Measurements from ENCODE around the gene PRKN.

PRKN gene

DNA sequence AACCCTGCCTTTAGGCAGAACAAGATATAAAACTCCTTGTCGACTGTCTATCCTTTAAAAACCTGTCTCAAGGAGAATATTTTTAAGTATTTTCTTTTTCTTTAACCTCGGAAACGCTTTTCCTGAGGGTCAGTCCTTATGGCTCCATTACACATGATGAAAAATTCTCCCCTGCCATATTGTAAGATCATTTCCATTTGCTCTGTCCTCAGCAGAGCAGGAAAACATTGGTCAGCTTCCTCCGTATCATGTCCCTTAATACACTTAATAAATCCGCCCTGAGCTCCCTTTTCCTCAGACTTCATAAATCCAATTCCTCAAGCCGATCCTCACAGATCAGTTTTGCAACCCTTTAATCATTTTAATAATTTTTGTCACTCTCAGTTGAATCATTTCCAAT is 1219.2 kb downstream of the PRKN start:
- TF ChIP-seq, protein P1, sequence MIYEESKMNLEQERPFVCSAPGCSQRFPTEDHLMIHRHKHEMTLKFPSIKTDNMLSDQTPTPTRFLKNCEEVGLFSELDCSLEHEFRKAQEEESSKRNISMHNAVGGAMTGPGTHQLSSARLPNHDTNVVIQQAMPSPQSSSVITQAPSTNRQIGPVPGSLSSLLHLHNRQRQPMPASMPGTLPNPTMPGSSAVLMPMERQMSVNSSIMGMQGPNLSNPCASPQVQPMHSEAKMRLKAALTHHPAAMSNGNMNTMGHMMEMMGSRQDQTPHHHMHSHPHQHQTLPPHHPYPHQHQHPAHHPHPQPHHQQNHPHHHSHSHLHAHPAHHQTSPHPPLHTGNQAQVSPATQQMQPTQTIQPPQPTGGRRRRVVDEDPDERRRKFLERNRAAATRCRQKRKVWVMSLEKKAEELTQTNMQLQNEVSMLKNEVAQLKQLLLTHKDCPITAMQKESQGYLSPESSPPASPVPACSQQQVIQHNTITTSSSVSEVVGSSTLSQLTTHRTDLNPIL (CRISPR knock-in tag; IDR thresholded peaks at IDR 0.05; ENCODE audit: low read depth): no peak
- TF ChIP-seq, protein P2, sequence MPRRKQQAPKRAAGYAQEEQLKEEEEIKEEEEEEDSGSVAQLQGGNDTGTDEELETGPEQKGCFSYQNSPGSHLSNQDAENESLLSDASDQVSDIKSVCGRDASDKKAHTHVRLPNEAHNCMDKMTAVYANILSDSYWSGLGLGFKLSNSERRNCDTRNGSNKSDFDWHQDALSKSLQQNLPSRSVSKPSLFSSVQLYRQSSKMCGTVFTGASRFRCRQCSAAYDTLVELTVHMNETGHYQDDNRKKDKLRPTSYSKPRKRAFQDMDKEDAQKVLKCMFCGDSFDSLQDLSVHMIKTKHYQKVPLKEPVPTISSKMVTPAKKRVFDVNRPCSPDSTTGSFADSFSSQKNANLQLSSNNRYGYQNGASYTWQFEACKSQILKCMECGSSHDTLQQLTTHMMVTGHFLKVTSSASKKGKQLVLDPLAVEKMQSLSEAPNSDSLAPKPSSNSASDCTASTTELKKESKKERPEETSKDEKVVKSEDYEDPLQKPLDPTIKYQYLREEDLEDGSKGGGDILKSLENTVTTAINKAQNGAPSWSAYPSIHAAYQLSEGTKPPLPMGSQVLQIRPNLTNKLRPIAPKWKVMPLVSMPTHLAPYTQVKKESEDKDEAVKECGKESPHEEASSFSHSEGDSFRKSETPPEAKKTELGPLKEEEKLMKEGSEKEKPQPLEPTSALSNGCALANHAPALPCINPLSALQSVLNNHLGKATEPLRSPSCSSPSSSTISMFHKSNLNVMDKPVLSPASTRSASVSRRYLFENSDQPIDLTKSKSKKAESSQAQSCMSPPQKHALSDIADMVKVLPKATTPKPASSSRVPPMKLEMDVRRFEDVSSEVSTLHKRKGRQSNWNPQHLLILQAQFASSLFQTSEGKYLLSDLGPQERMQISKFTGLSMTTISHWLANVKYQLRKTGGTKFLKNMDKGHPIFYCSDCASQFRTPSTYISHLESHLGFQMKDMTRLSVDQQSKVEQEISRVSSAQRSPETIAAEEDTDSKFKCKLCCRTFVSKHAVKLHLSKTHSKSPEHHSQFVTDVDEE (CRISPR knock-in tag; IDR thresholded peaks at IDR 0.05): no peak
- no peak for TF ChIP-seq TOX (CRISPR knock-in tag; IDR thresholded peaks at IDR 0.05; ENCODE audit: borderline replicate concordance)
- TF ChIP-seq ZFP3 (CRISPR knock-in tag; IDR thresholded peaks at IDR 0.05): no peak
- no peak for TF ChIP-seq TCF4 (CRISPR knock-in tag; IDR thresholded peaks at IDR 0.05; ENCODE audit: borderline replicate concordance)
- no peak for TF ChIP-seq BACH2 (CRISPR knock-in tag; IDR thresholded peaks at IDR 0.05; ENCODE audit: borderline replicate concordance)
- TF ChIP-seq PPARA (CRISPR knock-in tag; IDR thresholded peaks at IDR 0.05; ENCODE audit: borderline replicate concordance): no peak
- TF ChIP-seq ZNF70 (CRISPR knock-in tag; IDR thresholded peaks at IDR 0.05): no peak
- TF ChIP-seq, protein P3, sequence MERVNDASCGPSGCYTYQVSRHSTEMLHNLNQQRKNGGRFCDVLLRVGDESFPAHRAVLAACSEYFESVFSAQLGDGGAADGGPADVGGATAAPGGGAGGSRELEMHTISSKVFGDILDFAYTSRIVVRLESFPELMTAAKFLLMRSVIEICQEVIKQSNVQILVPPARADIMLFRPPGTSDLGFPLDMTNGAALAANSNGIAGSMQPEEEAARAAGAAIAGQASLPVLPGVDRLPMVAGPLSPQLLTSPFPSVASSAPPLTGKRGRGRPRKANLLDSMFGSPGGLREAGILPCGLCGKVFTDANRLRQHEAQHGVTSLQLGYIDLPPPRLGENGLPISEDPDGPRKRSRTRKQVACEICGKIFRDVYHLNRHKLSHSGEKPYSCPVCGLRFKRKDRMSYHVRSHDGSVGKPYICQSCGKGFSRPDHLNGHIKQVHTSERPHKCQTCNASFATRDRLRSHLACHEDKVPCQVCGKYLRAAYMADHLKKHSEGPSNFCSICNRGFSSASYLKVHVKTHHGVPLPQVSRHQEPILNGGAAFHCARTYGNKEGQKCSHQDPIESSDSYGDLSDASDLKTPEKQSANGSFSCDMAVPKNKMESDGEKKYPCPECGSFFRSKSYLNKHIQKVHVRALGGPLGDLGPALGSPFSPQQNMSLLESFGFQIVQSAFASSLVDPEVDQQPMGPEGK (CRISPR knock-in tag; IDR thresholded peaks at IDR 0.05; ENCODE audit: borderline replicate concordance): no peak
- TF ChIP-seq SNAI2 (CRISPR knock-in tag; IDR thresholded peaks at IDR 0.05): no peak
- ATAC-seq: no peak

DNA sequence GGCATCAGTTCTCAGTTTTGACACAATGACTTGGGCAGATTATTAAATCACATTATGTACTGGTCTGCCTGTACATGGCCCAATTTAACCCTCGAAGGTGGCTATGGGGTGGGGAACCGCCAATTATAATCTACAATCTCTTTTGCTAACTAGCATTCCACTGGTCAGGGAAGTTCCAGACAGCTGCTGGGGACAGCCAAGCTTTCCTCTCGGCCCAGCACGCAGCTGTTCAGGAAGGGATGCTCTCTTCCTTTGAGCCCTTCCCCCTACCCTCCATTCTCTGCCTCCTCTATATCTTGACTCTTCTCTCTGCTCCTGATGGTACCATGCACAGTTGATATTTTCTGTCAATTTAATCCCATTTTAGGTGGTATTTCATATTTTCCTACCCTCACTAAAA is 1220.2 kb downstream of the PRKN start:
- no peak for TF ChIP-seq GLIS3 (CRISPR knock-in tag; IDR thresholded peaks at IDR 0.05)
- TF ChIP-seq OSR1 (CRISPR knock-in tag; IDR thresholded peaks at IDR 0.05): no peak
- TF ChIP-seq, protein P4, sequence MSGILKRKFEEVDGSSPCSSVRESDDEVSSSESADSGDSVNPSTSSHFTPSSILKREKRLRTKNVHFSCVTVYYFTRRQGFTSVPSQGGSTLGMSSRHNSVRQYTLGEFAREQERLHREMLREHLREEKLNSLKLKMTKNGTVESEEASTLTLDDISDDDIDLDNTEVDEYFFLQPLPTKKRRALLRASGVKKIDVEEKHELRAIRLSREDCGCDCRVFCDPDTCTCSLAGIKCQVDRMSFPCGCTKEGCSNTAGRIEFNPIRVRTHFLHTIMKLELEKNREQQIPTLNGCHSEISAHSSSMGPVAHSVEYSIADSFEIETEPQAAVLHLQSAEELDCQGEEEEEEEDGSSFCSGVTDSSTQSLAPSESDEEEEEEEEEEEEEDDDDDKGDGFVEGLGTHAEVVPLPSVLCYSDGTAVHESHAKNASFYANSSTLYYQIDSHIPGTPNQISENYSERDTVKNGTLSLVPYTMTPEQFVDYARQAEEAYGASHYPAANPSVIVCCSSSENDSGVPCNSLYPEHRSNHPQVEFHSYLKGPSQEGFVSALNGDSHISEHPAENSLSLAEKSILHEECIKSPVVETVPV (CRISPR knock-in tag; IDR thresholded peaks at IDR 0.05): no peak
- TF ChIP-seq TCF4 (CRISPR knock-in tag; IDR thresholded peaks at IDR 0.05; ENCODE audit: borderline replicate concordance): no peak
- TF ChIP-seq ESRRG (CRISPR knock-in tag; IDR thresholded peaks at IDR 0.05): no peak
- TF ChIP-seq, protein P5, sequence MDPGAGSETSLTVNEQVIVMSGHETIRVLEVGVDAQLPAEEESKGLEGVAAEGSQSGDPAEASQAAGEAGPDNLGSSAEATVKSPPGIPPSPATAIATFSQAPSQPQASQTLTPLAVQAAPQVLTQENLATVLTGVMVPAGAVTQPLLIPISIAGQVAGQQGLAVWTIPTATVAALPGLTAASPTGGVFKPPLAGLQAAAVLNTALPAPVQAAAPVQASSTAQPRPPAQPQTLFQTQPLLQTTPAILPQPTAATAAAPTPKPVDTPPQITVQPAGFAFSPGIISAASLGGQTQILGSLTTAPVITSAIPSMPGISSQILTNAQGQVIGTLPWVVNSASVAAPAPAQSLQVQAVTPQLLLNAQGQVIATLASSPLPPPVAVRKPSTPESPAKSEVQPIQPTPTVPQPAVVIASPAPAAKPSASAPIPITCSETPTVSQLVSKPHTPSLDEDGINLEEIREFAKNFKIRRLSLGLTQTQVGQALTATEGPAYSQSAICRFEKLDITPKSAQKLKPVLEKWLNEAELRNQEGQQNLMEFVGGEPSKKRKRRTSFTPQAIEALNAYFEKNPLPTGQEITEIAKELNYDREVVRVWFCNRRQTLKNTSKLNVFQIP (CRISPR knock-in tag; IDR thresholded peaks at IDR 0.05; ENCODE audit: borderline replicate concordance, low read depth): no peak
- no peak for TF ChIP-seq BACH2 (CRISPR knock-in tag; IDR thresholded peaks at IDR 0.05; ENCODE audit: borderline replicate concordance)
- TF ChIP-seq, protein P3 (CRISPR knock-in tag; IDR thresholded peaks at IDR 0.05; ENCODE audit: borderline replicate concordance): no peak
- no peak for ATAC-seq

DNA sequence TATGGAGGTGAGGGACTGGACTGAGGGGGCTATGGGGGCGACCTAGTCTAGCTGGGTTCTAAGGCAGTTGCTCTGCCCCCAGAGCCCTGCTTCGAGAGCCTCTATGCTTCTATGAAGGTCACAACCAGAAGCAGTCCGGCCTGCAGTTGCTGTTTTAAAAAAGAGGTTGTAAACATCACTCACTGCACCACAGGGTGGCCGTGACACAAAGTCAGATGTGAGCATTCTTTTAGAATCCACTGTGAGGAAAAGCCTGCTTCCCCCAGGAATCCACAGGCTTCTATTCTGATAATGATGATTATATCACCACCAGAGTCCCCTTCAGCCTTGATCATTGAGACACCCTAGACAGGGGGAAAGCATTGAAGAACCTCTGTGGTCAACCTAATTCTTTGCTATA is 1224.0 kb downstream of the PRKN start:
- no peak for TF ChIP-seq ZNF70 (CRISPR knock-in tag; IDR thresholded peaks at IDR 0.05)
- no peak for TF ChIP-seq ISL1 (CRISPR knock-in tag; IDR thresholded peaks at IDR 0.05)
- TF ChIP-seq TOX (CRISPR knock-in tag; IDR thresholded peaks at IDR 0.05; ENCODE audit: borderline replicate concordance): no peak
- TF ChIP-seq BACH2 (CRISPR knock-in tag; IDR thresholded peaks at IDR 0.05; ENCODE audit: borderline replicate concordance): no peak
- no peak for TF ChIP-seq RARB (CRISPR knock-in tag; IDR thresholded peaks at IDR 0.05)
- TF ChIP-seq ESRRG (CRISPR knock-in tag; IDR thresholded peaks at IDR 0.05): no peak
- TF ChIP-seq ARNTL (CRISPR knock-in tag; IDR thresholded peaks at IDR 0.05; ENCODE audit: borderline replicate concordance, low read depth): no peak
- ATAC-seq: no peak

Measured in SK-N-SH treated with all-trans-retinoic acid at 6 μM for 48 hours (cell line).